Activated CD8-positive, alpha-beta memory T cell treated with anti-CD3 and anti-CD28 coated beads for 36 hours (primary cell): ENCODE data around the gene ZNF362. TPM values are rescaled to one million over a fixed set of nuclear protein-coding genes. Genes with fewer than 3 reads are reported as not detected.
"Not testable (repeated sequence)": the region's sequence is repeated elsewhere in the genome, so short reads cannot be mapped to it uniquely, and the experiment has no call there.

Experiments used
- CTCF ChIA-PET: fragments of 350-600 bp; sonication (Branson Sonifier 250); formaldehyde crosslinking; loops from one replicate; lab custom pipeline; 2021; ENCODE audit warnings: antibody characterized with exemption; lab: Charles Lee
- POLR2A ChIA-PET: fragments of 350-600 bp; sonication (Branson Sonifier 250); formaldehyde crosslinking; loops from one replicate; lab custom pipeline; 2021; ENCODE audit warnings: antibody characterized with exemption; lab: Charles Lee
- total RNA-seq, 2 experiments: library from RNA; stranded (reverse); gene quantifications; one replicate each; pipeline ENCODE4 v1.2.3, GENCODE V29; 2021

Gene ZNF362
- total RNA-seq, 2 experiments from 2014 or later: 7.8 to 7.9 TPM

DNA sequence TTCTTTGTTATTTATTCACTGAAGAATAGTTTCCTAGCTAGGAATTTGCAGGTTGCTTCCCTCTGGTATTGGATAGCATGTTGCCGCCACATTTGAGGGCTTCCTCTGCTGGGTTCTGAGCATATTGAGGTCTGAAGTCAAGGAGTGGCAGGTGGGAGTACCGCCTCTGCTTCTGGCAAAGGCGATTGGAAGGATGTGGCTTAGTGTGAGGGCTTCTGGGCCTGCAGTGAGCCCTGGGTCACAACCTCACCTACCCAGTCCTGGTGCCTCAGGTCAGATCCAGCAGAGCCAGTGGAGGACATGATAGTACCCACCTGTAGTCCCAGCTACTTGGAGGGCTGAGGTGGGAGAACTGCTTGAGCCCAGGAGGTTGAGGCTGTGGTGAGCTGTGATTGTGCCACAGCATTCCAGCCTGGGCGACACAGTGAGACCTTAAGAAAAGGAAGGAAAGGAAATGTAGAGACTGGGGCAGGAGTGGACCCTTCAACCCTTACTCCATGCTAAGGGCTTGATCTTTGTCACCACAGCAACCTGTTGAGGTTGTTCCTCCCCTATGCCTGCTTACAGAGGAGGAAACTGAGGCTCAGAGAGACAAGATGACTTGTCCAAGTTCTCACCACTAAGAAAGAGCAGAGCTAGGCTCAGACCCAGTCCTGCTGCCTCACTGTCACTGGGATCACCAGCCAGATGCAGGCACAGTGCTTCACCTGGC is 41.8 kb downstream of the ZNF362 start:
- ChIA-PET POLR2A (no interaction called here), CTCF (interaction anchor here (0.6 to 1.7 kb wide), 5 partner anchors 20 to 1190 kb away, joined by 3 to 6 read pairs (median 4); partner anchors contain the start of gene KPNA6)

- ChIA-PET CTCF (interaction anchor here (0.6 to 1.7 kb wide), 5 partner anchors 21 to 1191 kb away, joined by 3 to 6 read pairs (median 3); partner anchors contain the start of gene KPNA6), POLR2A (no interaction called here)
Measured at GRCh38 chr1:33298623-33299277, 42.5 kb downstream of the ZNF362 start.

GRCh38 chr1:33299461-33300155 is 43.3 kb downstream of the ZNF362 start:
- CTCF ChIA-PET: interaction anchor here (0.6 kb wide), 1 partner anchor 103 kb away, joined by 3 read pairs; no protein-coding TSS in a partner anchor

DNA sequence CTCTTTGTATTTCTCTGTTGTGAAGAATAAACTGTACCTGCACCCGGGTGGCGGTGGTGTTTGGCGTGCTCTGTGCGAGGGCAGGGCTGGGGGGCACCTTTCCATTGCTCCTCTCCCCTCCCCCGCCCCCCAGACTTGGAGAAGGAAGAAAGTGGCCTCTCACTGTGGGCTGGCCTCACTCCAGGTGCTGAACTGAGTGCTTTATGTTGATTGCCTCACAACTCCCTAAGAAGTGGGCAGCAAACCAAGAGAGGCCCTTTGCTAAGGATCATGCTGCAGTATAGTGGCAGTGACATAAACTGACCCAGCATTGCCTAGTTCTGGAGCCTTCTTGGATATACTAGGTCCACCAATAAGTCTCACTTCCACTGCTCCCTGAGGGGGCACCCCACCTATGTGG is 44.4 kb downstream of the ZNF362 start:
- CTCF ChIA-PET: no interaction called here
- POLR2A ChIA-PET: no interaction called here

More at GRCh38 chr1:33299461-33300155, 43.3 kb downstream of the ZNF362 start:
- POLR2A ChIA-PET: no interaction called here

DNA sequence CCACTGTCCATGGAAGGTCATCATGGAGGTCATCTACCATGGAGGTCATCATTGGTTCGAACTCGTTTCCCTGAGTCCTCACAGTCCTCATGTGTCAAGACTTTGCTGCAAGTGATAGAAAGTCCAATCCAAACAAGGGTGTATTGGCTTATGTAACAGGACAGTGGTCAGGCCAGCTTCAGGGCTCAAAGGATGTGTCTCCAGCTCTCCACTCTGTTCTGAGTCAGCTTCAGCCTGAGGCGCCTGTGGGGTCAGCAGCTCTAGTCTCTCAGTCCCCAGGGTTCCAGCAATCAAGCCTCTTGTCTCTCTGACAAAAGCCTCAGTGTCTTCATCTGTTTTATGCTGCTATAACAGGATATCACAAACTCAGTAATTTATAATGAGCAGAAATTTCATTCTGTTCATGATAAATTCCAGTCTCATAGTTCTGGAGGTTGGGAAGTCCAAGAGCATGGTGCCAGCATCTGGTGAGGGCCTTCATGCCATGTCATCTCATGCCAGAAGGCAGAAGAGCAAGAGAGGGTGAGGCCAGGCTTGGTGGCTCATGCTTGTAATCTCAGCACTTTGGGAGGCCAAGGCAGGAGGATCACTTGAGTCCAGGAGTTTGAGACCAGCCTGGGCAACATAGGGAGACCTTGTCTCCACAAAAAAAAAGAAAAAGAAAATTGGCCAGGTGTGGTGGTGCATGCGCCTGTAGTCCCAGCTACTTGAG is 45.1 kb downstream of the ZNF362 start:
- ChIA-PET CTCF (no interaction called here), POLR2A (no interaction called here)

DNA sequence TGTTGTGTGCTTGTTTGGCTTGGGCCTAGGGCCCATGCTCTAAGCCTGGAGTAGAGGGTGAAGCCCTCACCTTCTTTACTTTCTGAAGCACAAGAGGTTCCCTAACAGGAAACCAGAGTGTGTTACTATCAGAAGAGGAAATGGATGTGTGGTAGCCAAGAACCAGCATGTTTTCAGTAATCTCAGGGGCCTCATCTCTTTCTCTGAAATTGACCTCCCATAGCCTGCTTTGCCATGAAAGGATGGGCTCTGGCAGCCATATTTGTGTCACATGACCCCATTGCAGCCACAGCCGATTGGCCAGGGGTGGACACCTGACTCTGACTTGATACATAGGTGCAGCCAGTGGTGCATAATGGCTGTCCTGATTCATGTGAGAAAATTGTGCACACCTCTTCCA is 46.0 kb downstream of the ZNF362 start:
- CTCF ChIA-PET: interaction anchor here (1.2 kb wide), 1 partner anchor 13 kb away, joined by 4 read pairs; no protein-coding TSS in a partner anchor
- POLR2A ChIA-PET: no interaction called here

- CTCF ChIA-PET: interaction anchor here (0.8 to 2.0 kb wide), 2 partner anchors 10 to 18 kb away, joined by 3 to 8 read pairs; no protein-coding TSS in a partner anchor
- POLR2A ChIA-PET: no interaction called here
Measured at GRCh38 chr1:33305016-33305415, 48.7 kb downstream of the ZNF362 start.

- ChIA-PET CTCF (interaction anchor here (0.8 to 2.0 kb wide), 4 partner anchors 9 to 54 kb away, joined by 3 to 8 read pairs (median 4); no protein-coding TSS in a partner anchor), POLR2A (no interaction called here)
Measured at GRCh38 chr1:33305816-33306652, 49.7 kb downstream of the ZNF362 start.

DNA sequence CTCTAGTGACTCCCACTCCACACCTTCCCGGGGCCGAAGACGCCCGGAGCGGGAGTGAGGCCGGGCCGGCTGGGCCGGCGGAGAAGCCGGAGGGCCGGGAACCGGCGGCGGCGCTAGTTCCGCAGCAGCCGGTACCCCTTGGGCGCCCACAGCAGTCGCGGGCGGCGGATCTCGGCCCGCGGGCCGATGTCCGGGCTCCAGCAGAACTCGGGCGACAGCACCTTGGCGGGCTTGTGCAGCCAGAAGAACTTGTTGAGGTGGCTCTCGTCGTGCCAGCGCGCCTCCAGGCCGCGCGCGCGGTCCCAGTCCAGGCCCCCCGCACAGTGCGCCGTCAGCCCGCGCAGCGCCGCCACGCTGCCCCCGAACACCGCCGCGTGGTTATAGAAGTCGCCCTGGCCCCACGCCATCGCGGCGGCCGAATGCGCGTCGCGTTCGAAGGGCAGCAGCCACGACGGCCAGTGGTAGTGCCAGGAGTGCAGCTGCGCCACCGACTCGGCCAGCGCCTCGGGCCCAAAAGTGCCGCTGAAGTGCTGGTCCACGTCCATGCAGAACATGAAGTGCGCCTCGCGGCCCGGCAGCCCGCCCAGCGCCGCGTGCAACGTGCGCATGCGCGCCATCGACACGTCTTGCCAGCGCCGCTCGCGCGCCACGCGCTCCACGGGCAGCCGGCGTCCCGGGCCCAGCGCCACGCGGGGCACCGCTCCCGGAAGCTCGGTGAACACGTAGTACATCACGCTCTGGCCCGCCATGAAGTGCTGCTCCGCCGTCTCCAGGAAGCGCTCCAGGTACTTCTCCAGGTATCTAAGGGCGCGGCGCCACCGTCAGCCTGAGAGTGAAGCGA is 50.6 kb downstream of the ZNF362 start:
- ChIA-PET POLR2A (no interaction called here), CTCF (interaction anchor here (1.1 to 2.0 kb wide), 4 partner anchors 10 to 53 kb away, joined by 3 to 8 read pairs (median 5); no protein-coding TSS in a partner anchor)

GRCh38 chr1:33307494-33307864 is 51.2 kb downstream of the ZNF362 start:
- CTCF ChIA-PET: interaction anchor here (1.7 kb wide), 1 partner anchor 12 kb away, joined by 6 read pairs; no protein-coding TSS in a partner anchor
- POLR2A ChIA-PET: no interaction called here

DNA sequence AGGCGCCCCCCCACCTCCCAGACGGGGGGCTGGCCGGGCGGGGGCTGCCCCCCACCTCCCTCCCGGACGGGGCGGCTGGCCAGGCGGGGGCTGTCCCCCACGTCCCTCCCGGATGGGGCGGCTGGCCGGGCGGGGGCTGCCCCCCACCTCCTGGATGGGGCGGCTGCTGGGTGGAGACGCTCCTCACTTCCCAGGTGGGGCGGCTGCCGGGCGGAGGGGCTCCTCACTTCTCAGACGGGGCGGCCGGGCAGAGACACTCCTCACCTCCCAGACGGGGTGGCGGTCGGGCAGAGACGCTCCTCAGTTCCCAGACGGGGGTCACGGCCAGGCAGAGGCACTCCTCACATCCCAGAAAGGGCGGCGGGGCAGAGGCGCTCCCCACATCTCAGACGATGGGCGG is 53.1 kb downstream of the ZNF362 start:
- CTCF ChIA-PET, POLR2A ChIA-PET: not testable (repeated sequence)

- ChIA-PET CTCF (no interaction called here), POLR2A (no interaction called here)
Measured at GRCh38 chr1:33310702-33311101, 54.4 kb downstream of the ZNF362 start.

GRCh38 chr1:33311706-33312412 is 55.6 kb downstream of the ZNF362 start:
- POLR2A ChIA-PET: no interaction called here

GRCh38 chr1:33312413-33312749 is 56.1 kb downstream of the ZNF362 start:
- POLR2A ChIA-PET: no interaction called here
- CTCF ChIA-PET: no interaction called here

More at GRCh38 chr1:33311706-33312412, 55.6 kb downstream of the ZNF362 start:
- CTCF ChIA-PET: no interaction called here

- ChIA-PET CTCF (interaction anchor here (0.5 kb wide), 1 partner anchor 1538 kb away, joined by 3 read pairs; no protein-coding TSS in a partner anchor), POLR2A (no interaction called here)
Measured at GRCh38 chr1:33314416-33314815, 58.1 kb downstream of the ZNF362 start.

DNA sequence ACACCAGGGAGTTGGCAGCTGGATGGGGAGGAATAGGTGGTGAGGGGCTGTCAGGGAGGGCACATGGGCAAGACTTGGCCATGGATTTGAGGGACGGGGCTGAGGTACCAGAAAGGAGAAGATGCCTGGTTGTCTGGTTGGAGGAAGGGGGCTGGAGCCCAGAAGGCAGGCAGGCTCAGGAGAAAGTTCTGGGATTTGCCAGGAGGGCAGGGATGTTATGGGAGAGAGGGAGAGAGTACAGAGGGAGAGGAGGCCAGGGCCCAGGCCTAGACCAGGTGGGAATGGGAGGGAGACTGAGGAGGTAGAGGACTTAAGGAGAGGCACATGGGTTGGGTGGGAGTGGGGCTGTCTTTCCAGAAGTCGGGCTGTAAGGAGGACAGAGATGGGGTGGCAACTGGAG is 60.3 kb downstream of the ZNF362 start:
- ChIA-PET CTCF (no interaction called here), POLR2A (no interaction called here)

- ChIA-PET CTCF (no interaction called here), POLR2A (no interaction called here)
Measured at GRCh38 chr1:33317354-33317753, 61.1 kb downstream of the ZNF362 start.
